Skeletal muscle satellite cell (primary cell): Measurements from ENCODE around the gene TGM4.

Experiments
- H3K27me3 ChIP-seq: 2 replicates; pipeline ENCODE4 v1.7.0; 2013; ENCODE audit warnings: low read length; ENCODE audit not compliant: control insufficient read depth, insufficient read depth
- H3K36me3 ChIP-seq: 2 replicates; pipeline ENCODE4 v1.7.0; 2013; ENCODE audit warnings: mild to moderate bottlenecking, control low read depth, low read length; ENCODE audit not compliant: insufficient read depth
- H3K4me1 ChIP-seq: 2 replicates; pipeline ENCODE4 v1.7.0; 2013; ENCODE audit warnings: low read length; ENCODE audit not compliant: control insufficient read depth, insufficient read depth
- H3K4me2 ChIP-seq: 2 replicates; pipeline ENCODE4 v1.7.0; 2013; ENCODE audit warnings: mild to moderate bottlenecking, low read length
- H3K4me3 ChIP-seq: 2 replicates; pipeline ENCODE4 v1.7.0; 2013; ENCODE audit warnings: low read length
- H3K9ac ChIP-seq: 2 replicates; pipeline ENCODE4 v1.7.0; 2013; ENCODE audit warnings: mild to moderate bottlenecking, low read depth, low read length, moderate library complexity
- H3K9me3 ChIP-seq: replicated peaks from 2 replicates; pipeline ENCODE4 v1.7.0; 2013; ENCODE audit warnings: mild to moderate bottlenecking, control low read depth, low read length

Gene TGM4

GRCh38 chr3:44958386-44958785 lies 84.0 kb downstream of the TGM4 start:
- no peak overlapping the region for H3K4me2 ChIP-seq
- no peaks in the 10 kb centered on the region for H3K27me3 ChIP-seq
- no peak overlapping the region for H3K4me3 ChIP-seq
- H3K9ac ChIP-seq = no peak overlapping the region
- H3K4me1 ChIP-seq = peaks cover 14% of the 10 kb centered on the region
- no peaks in the 10 kb centered on the region for H3K9me3 ChIP-seq
- peaks cover 20% of the 10 kb centered on the region for H3K36me3 ChIP-seq

GRCh38 chr3:44960387-44961026 lies 86.1 kb downstream of the TGM4 start:
- Histone ChIP-seq H3K4me1 (peaks cover 18% of the 10 kb centered on the region), H3K36me3 (peaks cover 17% of the 10 kb centered on the region), H3K9ac (no peak overlapping the region), H3K9me3 (no peaks in the 10 kb centered on the region), H3K27me3 (no peaks in the 10 kb centered on the region), H3K4me3 (no peak overlapping the region), H3K4me2 (no peak overlapping the region)

GRCh38 chr3:44961888-44962287 lies 87.5 kb downstream of the TGM4 start:
- no peaks in the 10 kb centered on the region for H3K9me3 ChIP-seq
- H3K9ac ChIP-seq = no peak overlapping the region
- H3K4me3 ChIP-seq = no peak overlapping the region
- H3K27me3 ChIP-seq = no peaks in the 10 kb centered on the region
- no peak overlapping the region for H3K4me2 ChIP-seq
- H3K36me3 ChIP-seq = peaks cover 17% of the 10 kb centered on the region
- H3K4me1 ChIP-seq = peaks cover 12% of the 10 kb centered on the region

- Histone ChIP-seq H3K9me3 (no peaks in the 10 kb centered on the region), H3K36me3 (peaks cover 14% of the 10 kb centered on the region), H3K4me3 (no peak overlapping the region), H3K27me3 (no peaks in the 10 kb centered on the region), H3K9ac (no peak overlapping the region), H3K4me1 (peaks cover 12% of the 10 kb centered on the region), H3K4me2 (no peak overlapping the region)
Observed at GRCh38 chr3:44962621-44963393, 88.4 kb downstream of the TGM4 start.

GRCh38 chr3:44963571-44964325 lies 89.3 kb downstream of the TGM4 start:
- H3K27me3 ChIP-seq = no peaks in the 10 kb centered on the region
- peaks cover 6% of the 10 kb centered on the region for H3K36me3 ChIP-seq
- H3K4me1 ChIP-seq = peaks cover 12% of the 10 kb centered on the region
- no peak overlapping the region for H3K4me2 ChIP-seq
- no peak overlapping the region for H3K9ac ChIP-seq
- no peak overlapping the region for H3K4me3 ChIP-seq
- H3K9me3 ChIP-seq = no peaks in the 10 kb centered on the region
